ENCODE data around the gene PLXNA4.

Gene PLXNA4

DNA sequence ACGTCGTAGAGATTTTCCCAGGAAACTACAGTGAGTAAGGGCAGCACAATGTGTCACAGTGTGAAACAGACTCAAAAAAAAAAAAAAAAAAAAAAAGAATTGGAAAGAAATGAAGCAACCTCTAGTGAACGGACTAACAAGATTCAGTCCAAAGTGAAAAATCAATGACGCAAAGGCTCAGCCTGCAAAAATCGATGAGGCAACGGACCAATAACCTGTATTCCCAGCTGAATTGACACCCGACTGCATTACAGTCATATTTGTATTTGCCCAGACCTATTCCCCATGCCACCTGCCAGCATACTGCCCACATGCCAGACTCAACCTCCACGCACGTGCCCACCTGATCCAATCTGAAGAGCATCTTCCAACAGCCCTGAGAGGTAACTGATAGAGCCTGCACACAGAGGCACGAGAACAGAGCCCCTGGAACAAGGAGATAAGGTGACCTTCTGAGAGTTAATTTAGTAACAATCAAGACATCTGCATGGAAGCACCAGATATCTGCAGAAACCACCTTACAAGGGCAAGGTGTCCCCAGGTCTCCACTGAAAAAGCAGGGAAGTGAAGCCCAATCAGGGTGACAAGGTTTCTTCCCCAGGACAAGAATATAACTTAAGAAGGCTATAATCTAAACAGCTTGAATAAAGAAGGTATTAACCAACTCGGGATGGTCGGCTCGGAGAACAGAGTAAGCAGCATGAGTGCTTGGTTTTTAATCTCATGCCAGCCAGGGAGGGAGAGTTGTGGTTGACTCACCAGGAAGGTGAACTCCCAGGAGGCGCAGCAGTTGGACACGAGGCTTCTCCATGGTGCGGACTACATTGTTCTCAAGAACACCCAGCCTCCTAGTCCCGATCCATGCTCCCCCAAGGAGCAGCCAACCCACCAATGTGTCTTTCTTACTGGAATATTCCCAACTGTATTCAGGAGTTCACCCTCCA lies 48.5 kb downstream of the PLXNA4 start:
- DNase-seq = no peak

DNA sequence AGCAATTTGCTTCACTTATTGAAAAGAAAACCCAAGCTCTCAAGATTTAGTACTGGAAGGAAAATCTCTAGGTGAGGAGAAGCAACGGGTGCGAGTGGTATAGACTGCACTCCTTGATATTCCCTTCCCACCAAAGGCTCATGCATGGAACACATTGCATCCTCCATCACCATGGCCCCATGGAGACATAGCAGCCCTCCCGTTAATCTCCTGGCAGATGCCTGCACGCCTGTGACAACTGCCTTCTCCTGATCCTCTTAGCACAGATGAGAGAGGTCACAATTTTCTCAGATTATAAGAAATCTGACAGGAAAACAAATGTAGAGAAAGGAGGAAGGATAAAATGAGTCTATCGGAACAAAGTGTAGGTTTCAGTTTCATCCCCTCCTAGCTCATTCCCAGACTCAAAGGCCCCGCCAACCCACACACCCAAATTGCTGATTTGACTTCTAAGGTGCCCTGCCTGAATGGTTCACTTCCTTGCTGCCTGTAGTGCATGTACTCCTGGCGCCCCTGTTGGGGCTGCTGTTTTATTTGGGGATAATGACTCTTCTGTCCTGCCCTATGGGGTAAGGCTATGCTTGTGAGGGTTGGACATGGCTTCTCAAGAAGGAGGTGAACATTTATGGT lies 50.0 kb downstream of the PLXNA4 start:
- DNase-seq = no peak

DNA sequence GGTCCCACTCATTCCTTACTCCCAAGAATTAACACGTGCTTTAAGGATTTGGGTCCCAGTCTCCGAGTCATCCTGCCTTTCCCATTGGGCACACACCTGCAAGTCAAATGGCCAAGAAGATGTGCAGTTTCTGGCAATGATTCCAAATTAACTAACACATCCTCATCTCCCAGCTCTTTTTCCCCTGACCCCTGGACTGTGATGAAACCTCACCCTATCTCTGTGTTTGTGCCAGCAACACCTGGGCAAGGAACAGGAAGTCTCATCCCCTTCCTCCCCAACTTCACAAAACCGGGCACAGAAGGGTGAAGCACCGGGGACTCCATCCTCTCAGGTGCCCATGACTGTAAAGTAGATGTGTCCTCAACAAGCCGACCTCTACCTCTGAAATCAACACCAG lies 54.8 kb downstream of the PLXNA4 start:
- DNase-seq = no peak

DNA sequence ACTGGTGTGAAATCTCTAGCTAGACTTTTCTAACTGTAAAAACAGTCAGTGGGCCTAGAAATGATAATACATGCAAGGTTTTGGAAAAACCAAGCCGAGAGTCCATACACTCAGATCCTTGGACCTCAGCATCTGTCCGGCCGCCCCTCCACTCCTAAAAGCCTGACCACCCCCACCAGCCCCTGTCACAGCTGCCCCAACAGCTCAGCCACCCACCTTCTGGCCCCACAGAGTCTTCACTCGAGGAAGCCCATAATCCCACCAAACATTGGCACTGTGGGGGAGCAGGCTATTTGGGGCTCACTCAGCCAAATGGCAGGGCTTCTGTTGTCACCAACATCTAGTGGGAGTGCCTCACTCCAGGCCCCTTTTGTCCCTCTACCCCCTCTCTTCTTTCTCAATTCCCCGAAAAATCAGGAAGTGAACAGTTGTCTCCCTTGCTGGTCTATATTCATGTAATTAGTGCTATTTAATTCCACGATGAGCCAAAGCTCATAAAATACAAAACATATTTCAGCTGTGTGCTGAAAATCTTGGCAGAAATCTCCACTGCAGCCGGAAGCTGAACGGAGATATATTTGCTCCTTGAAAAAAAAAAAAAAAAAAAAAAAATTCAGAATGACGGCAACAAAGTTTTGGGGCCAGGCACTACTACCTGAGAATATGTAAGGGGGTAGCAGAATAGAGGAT lies 55.5 kb downstream of the PLXNA4 start:
- DNase-seq = no peak

DNA sequence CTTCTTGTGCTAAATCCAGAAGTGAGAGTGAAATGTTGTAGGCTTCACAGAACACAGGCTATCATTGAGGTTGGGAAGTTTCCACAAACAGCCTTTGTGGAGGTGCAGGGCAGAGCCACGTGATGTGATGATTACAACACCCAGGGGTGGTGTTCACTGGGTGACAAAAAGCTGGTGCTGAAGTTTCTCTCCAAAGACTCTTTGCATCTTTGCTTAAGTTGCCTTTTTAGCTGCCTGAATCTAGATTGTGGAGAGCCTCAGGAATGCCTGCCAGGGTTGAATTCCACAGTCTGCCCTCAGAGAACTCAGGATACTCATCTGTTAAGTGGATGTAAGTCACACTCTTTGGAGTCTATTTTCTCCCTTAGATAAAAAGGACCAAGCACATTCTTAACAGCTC lies 56.3 kb downstream of the PLXNA4 start:
- no peak for DNase-seq

DNA sequence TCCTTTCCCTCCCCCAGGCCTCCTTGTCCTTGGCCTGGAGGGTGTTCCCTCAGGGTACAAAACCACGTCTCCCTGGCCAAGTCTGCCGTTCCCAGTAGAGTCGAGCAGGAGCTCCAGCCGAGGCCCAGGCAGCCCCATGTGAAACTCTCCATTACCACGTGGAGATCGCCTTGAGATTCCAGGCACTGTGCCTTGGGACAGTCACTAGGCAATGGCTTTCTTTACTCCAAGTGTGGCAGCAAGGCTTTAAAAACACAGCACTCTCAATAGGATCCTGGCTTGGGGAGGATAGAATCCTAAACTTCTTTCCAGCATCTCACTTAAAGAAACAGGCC lies 57.5 kb downstream of the PLXNA4 start:
- no peak for DNase-seq

DNA sequence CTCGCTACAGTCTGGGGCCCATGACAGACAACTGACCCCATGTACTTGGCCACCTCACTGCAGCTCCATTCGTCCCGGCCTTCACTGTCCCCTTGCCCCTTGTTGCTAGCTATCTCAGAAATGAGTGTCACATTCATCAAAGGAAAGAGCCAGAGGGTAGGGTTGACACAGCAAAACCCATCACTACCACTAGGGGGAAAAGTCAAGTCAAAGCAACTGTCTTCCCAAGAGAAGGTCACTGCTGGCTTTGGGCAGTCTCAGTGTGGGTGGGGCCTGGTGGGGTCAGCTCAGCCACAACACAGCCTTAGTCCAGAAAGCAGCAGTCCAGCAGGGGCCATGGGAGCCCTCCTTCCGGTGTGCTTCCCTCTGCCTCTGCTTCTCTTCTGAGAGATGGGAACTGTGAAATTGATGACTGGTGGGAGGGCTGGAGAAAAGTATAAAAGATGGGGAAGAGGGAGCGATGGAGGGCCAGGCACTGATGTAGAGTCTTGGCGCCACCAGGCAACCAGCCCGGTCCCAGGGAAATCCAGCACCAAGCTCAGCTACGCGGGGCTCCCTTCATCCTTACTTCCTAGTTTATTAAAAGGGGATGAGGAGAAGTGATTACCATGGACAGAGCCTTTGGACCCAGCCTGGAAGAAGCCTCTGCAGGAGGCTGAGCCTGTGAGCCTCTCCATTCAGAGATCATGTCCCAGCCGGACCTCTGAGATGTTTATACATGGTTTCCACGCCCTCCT lies 58.0 kb downstream of the PLXNA4 start:
- no peak for DNase-seq

DNA sequence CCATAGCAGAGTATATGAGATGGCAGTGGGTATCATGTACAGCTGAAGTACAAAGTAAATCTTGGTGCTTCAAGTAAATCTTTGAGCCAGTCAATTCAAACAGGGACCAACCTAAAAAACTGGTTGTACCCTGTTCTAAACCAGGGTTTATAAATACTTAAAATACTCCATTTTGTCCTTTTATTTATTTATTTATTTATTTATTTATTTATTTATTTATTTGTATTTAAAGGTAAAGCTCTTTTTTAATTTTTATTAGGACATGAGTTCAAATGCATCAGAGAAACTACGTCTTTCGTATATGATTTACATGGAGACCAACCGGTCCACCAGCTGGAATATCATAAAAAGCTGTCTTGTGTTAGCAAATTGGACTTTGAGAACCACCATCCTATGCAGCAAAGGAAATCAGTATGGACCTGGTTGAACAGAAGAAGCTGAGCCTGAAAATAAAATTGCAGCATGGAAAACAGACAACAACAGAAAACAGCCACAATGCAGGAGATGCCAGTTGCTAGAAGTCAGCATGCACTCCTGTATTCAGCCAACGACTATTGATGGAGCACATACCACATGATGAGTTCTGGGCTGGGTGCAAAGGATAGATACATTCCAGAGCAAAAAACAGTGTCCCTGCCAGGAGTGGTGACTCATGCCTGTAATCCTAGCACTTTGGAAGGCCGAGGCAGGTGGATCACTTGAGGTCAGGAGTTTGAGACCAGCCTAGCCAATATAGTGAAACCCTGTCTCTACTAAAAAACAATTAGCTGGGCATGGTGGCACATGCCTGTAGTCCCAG lies 60.0 kb downstream of the PLXNA4 start:
- DNase-seq = no peak

DNA sequence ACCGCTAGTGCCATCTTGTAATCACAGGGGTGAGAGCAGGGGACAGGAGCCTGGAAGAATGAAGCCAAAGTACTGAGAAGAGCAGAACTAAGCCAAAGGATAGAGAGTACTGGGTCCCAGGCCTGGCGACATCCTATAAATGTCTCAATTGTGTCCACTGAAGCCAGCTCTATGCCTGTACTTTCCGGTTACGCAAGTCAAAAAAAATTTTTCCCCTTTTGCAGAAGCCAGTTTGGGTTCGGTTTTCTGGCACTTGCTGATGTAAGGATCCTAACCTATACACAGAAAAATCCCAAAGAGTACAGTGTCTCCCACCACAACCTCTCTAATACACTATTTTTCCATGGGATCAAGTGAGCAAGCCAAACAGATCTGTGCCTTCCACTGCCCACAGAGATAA lies 61.1 kb downstream of the PLXNA4 start:
- DNase-seq = no peak

DNA sequence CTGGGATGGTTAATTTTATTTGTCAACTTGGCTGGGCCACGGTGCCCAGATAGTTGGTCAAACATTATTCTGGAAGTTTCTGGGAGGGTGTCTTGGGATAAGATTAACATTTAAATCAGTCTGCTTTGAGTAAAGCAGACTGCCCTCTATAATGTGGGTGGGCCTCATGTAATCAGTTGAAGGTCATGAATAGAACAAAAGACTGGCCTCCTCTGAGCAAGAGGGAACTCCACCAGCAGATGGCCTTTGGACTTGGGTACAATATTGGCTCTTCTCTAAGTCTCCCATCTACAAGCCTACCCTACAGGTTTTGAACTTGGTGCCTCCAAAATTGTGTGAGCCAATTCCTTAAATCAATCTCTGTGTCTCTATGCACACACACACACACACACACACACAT lies 61.8 kb downstream of the PLXNA4 start:
- no peak for DNase-seq

DNA sequence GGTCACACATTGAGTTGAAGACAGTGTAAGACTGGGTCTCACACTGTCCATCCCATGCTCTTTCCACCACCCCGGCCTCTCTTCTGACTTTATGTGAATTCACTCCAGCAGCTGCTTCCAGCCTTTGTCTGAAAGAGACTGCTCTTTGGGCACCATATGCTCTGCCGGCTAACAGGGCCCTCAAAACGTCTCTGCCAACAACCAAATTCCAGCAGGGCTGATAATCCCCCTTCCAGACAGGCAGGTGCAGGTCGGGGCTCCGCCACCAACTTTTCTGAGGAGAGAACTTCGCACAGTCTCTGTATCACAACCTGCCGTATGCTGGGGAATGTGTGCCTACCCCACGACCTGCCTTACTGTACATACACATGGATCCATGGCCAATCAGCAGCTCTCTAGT lies 64.3 kb downstream of the PLXNA4 start:
- DNase-seq = no peak

DNA sequence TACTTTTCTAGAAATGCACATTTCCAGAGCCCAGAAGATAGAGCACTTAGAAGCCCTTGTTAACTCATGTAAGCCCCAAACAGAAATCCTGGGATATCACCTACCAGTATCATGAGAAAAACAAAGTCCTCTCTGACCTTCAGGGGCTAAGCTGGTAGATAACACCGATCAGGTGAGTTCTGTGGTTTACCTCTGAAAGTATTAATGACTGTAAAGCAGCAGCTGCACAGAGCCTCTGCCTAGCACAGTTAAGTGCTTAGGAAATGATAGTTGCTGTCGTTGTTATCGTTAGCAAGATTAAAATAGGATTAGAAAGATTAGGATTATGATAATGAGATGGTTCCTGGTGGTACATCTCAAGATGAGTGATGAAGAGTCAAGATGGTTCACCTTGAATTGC lies 64.9 kb downstream of the PLXNA4 start:
- no peak for DNase-seq

DNA sequence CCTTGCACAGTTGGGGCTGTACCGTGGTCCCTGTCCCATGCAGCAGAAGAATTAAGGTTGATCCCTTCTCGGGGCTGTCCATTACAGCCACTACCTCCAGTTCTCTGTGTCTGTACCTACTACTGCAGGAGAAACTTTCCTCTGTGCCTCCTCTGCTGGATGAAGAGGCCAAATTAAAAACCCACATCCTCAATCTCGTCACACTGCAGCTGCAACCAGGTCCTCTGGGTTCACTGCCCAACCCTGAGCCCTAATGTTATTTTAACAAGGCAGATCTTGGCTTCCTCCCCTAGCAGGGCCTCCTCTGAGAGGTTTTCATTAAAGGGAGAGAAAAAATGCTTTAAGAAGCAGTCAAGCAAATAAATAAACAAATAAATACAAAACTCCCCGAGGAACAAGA lies 66.6 kb downstream of the PLXNA4 start:
- no peak for DNase-seq

DNA sequence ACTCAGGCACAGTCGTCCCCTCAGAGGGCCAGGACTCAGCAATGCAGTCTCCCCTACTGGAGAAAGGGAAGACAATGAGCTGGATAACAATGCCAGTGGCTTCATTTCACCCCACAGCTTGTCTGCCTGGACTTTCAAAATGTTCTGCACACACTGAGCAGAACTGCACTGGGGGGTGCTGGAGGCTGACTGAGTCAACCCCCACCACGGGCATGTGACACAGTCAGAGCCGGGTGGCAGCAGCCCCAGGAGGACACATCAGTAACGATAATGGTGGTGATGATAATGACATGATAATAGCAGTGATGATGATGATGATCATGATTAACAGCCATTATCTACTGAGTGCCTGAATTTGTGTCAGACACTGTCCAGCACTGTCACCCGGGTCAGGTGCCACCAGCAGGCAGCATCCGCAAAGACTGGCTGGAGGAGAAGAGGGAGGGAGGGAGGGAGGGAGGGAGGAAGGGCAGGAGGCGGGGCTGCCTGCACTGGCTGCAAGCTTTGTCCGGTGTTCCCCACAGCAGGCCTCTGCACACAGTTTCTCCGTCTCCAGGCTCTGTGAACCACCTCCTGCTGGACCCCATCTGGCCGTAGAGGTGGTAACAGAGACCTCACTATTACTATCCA lies 67.4 kb downstream of the PLXNA4 start:
- DNase-seq = no peak

DNA sequence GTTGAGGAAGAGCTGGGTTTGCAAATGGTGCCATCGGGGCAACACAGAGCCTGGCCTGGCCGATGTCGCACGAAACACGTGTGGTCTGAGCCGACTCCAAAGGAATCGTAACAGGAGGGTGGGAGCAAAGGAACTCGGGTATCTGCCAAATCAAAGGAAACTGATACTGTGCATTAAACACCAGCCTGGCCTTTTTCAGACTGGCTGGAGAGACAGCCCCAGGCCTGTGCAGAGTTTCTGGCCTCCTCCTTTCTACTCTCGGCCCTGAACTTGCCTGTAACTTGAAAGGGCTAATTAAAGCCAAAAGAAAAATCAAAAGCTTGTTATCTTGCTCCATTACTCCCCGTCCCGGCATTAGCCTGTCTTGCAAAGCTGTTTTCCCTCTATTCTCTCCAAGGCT lies 71.4 kb downstream of the PLXNA4 start:
- no peak for DNase-seq

DNA sequence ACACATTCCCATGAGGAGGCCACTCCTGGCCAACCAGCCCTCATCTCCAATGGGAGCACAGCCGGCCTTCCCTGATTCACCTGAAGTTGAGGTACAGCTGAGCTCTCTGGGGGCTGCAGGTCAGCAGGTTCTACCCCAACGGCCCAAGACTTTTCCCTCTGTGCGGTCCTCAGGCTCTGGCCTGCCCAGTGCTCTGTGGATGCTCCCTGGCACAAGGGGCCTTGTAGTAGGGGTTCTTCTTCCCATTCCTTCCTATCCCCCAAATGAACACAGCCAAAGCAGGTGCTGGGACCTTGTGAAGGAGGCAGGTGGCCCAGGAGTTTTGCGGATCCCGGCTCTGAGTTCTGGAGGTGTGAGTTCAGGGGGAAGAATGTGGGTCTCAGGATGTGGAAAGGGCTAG lies 72.2 kb downstream of the PLXNA4 start:
- DNase-seq = no peak

DNA sequence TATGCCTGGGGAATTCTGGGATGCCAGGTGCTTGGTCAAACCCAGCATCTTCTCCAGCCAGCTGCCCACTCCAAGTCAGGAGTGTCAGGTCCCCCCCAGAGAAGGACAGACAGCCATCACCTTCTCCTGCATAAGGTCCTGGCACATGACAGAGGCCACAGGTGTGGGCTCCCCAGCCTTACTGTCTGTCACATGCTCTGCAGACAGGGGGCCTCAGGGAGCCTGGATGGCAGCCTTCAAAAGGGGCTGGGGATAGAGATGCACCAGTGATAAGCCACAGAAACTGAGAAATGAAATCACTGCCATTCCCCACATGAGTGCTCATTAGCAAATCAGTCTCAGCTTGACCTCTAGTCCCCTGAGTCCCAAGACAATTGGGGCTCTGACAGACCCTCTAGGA lies 72.9 kb downstream of the PLXNA4 start:
- DNase-seq = no peak

DNA sequence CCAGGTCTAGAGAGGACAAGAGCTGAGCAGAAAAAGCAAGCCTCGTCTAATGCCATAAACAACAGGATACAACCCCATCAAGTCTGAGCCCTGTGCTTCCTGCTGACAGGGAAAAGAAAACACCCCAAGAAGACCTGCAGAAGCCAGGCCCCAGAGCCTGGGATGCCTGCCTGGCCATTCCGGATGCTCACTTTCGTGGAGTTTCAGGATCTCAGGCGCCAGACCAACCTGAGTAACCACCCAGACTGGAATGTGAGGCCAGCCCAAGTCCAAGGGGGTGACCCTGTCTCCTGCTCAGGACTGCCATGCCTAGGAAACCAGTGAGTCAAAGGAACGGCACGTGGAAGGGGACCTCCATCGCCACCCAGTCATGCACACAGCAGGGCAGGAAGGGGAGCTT lies 74.3 kb downstream of the PLXNA4 start:
- no peak for DNase-seq

DNA sequence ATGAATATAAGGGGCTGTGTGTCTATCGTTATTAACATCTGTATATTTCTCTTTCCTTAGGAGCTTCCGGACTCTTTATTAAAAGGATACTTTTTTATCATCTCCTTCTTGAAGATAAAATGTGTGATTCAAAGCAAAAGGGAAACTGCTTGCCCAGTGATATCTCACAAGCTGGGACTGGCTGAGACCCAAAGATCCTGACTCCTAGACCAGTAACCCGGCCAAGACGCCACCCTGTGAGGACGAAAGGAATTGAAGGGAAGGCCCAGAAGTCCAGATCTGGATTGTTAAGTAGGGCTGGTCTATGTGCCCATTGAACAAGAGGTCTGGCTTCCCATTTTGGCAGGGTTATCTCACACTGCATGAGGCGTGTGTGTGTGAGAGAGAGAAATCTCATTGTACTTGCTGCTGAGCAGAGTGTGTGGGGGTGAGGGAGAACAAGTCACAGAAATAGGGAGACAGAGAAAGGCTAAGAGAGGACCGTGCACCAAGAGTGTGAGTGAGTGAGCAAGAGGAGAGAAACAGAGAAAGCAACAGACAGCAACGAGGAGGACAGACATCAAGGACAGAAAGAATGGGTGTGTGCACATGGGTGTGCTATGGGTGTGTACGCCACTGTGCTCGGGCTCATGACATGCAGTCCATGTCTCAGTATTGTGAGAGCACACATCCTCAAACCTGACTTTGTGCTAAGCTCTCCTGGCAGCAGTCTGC lies 75.4 kb downstream of the PLXNA4 start:
- DNase-seq = no peak

DNA sequence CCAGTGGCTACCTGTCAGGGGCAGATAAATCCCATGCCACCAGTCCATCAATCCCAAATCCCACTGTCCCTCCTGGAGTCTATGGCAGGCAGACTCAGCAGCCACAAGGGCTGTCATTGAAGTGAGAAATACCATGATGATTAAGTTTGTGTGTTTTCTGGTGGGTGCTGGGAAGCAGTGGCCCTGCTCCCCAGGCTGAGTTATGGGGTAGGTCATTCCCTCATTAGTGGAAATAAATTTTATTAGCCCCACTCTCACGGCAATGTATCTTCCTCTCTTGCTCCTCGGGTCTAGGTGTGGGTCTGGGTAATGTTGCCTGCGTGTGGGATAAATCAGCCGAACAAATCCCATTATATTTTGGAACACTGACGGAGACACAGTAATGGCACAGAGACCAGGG lies 76.8 kb downstream of the PLXNA4 start:
- DNase-seq = no peak

DNA sequence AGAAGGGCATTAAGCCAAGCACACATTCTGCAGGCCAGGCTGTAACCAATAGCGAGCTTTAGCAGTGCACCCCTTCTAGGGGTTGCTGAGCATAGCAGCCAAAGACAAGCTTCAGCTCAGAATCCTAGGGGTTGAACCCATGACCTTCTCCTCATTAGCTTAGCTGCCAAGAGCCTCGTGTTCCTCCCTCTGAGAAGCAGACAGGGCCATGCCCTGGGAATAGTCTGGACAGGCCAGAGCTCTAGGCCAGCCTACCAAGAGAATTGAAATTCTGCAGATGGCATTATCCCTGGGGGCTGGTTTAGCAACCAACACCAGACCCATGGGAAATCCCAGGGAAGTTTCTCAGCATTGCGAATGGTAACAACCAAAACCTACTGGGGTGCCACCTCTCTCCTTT lies 77.2 kb downstream of the PLXNA4 start:
- no peak for DNase-seq

Data from NCI-H1092 treated with DMSO at 0.1 percent for 48 hours (cell line).